Esophagus (tissue), 2 donors: ENCODE measurements around the gene CCDC170. TPM values are rescaled to one million over a fixed set of nuclear protein-coding genes. Genes with fewer than 3 reads are reported as not detected.

Experiments
- H3K27ac ChIP-seq, 2 donors: one replicate each; pipeline ENCODE4 v1.5.1; 2013; ENCODE audit warnings: low read depth in 2 of 2, mild to moderate bottlenecking in 2 of 2, inconsistent platforms in 1 of 2, low read length in 1 of 2, moderate library complexity in 1 of 2
- H3K27me3 ChIP-seq, 2 donors: one replicate each; pipeline ENCODE4 v1.6.1; 2013; ENCODE audit warnings: low read length in 2 of 2, control low read depth in 1 of 2, mild to moderate bottlenecking in 1 of 2; ENCODE audit not compliant: insufficient read depth in 2 of 2, control insufficient read depth in 1 of 2
- H3K36me3 ChIP-seq, 2 donors: one replicate each; pipeline ENCODE4 v1.6.1; 2013; ENCODE audit warnings: low read length in 1 of 2; ENCODE audit not compliant: control insufficient read depth in 2 of 2, insufficient read depth in 2 of 2
- H3K4me1 ChIP-seq, 2 donors: one replicate each; pipeline ENCODE4 v1.6.1; 2013; ENCODE audit warnings: low read length in 1 of 2; ENCODE audit not compliant: control insufficient read depth in 2 of 2, insufficient read depth in 2 of 2
- H3K4me3 ChIP-seq, 2 donors: one replicate each; pipeline ENCODE4 v1.5.1; 2013; ENCODE audit warnings: low read length in 2 of 2, mild to moderate bottlenecking in 2 of 2, low read depth in 1 of 2, moderate library complexity in 1 of 2
- H3K9me3 ChIP-seq, 2 donors: one replicate each; pipeline ENCODE4 v1.6.1; 2013; ENCODE audit warnings: mild to moderate bottlenecking in 2 of 2, low read depth in 1 of 2, low read length in 1 of 2, moderate library complexity in 1 of 2; ENCODE audit not compliant: control insufficient read depth in 2 of 2, insufficient read depth in 1 of 2
- WGBS, 2 donors: extraction: QIAGEN DNeasy Blood & Tissue Kit; methylation state at CpG; one replicate each; pipeline ENCODE4 v1.1.7; 2013; 5-methylcytosine and 5-hydroxymethylcytosine counted together
- polyA plus RNA-seq, 2 donors: library from polyadenylated mRNA; stranded (reverse); fragments of 200-250 nt; gene quantifications; one replicate each; pipeline ENCODE4 v1.2.3, GENCODE V29; 2013
- donor health status: healthy with polysubstance abuse.
- donor health status: Bipolar disorder and iron deficiency.

Gene CCDC170
- polyA plus RNA-seq, 2 donors = 0.02 to 0.04 TPM

- 91 to 93% methylated on average over 4 of the region's 4 CpGs for WGBS, 2 donors
- H3K27me3 ChIP-seq = no peaks in the 10 kb centered on the region
Measured at GRCh38 chr6:151461673-151462072, 32.1 kb upstream of the CCDC170 start.

DNA sequence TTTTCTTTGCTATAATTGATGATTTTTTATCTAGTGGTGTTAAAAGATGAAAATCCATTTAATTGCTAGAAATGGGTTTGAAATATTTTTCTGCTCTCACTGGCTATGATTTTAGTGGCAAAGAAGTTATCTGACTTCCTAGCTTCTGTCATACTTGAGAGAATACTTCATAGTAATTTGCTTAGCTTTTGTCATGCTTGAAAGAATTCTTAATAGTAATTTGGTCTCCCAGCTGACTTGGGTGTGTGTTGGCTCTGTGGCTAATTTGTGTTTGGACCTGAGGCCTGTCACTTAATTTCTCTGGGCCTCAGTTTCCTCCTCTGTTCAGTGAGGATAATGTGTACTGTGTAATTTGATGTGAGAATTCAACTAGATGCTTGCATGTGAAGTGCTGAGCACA is 29.1 kb upstream of the CCDC170 start:
- H3K27me3 ChIP-seq = no peaks in the 10 kb centered on the region
- H3K27ac ChIP-seq = no peak overlapping the region
- H3K9me3 ChIP-seq = peaks cover 0 to 2% of the 10 kb centered on the region in 2 donors
- no peak overlapping the region for H3K4me3 ChIP-seq
- peaks cover 4 to 6% of the 10 kb centered on the region in 2 donors for H3K36me3 ChIP-seq
- H3K4me1 ChIP-seq = no peaks in the 10 kb centered on the region

More at GRCh38 chr6:151461673-151462072, 32.1 kb upstream of the CCDC170 start:
- peaks cover 4 to 6% of the 10 kb centered on the region in 2 donors for H3K36me3 ChIP-seq
- H3K27ac ChIP-seq = no peak overlapping the region
- H3K4me1 ChIP-seq = no peaks in the 10 kb centered on the region
- H3K4me3 ChIP-seq = no peak overlapping the region
- no peaks in the 10 kb centered on the region for H3K9me3 ChIP-seq

- no peaks in the 10 kb centered on the region for H3K4me1 ChIP-seq
- H3K9me3 ChIP-seq = no peaks in the 10 kb centered on the region
- 30 to 40% methylated on average over 16 of the region's 16 CpGs for WGBS, 2 donors
- H3K27ac ChIP-seq = no peak overlapping the region
- no peak overlapping the region for H3K4me3 ChIP-seq
- H3K36me3 ChIP-seq = no peaks in the 10 kb centered on the region
- no peaks in the 10 kb centered on the region for H3K27me3 ChIP-seq
Measured at GRCh38 chr6:151475653-151476523, 17.9 kb upstream of the CCDC170 start.

DNA sequence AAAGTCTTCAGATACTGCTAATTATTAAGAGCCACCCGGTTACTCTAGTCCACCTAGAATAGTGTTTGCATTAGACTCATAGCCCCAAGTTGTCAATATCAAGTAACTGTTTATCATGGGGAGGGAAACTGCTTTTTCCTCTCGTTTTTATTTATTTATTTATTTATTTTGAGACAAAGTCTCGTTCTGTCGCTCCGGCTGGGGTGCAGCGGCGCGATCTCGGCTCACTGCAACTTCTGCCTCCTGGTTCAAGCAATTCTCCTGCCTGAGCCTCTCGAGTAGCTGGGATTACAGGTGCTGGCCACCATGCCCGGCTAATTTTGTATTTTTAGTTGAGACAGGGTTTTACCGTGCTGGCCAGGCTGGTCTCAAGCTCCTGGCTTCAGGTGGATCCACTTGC is 16.1 kb upstream of the CCDC170 start:
- Histone ChIP-seq H3K9me3 (no peaks in the 10 kb centered on the region), H3K27me3 (no peaks in the 10 kb centered on the region), H3K27ac (no peak overlapping the region), H3K4me3 (no peak overlapping the region), H3K36me3 (no peaks in the 10 kb centered on the region), H3K4me1 (no peaks in the 10 kb centered on the region)
- WGBS, 2 donors = 96% methylated on average over 12 of the region's 12 CpGs

DNA sequence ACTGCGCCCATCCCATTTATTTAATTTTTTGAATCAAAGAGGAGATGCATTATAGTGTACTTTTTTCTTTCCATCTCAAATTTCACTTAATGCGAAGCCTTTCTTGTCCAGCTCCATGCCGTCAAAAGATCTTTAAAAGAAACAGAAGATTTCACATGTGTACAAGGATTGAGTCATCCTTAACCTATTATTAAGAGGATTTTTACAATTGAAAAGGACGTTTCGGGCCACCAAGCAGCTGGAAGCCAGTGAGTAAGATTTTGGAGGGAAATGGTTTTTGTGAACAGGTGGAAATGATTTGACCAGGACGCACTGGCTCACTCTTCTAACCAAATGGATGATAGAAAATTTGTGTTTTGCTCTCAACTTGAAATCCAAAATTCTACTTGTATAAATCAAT is 15.1 kb upstream of the CCDC170 start:
- Histone ChIP-seq H3K4me3 (no peak overlapping the region), H3K4me1 (no peaks in the 10 kb centered on the region), H3K9me3 (no peaks in the 10 kb centered on the region), H3K27me3 (no peaks in the 10 kb centered on the region), H3K36me3 (no peaks in the 10 kb centered on the region), H3K27ac (no peak overlapping the region)
- WGBS, 2 donors = 83 to 88% methylated on average over 6 of the region's 6 CpGs

DNA sequence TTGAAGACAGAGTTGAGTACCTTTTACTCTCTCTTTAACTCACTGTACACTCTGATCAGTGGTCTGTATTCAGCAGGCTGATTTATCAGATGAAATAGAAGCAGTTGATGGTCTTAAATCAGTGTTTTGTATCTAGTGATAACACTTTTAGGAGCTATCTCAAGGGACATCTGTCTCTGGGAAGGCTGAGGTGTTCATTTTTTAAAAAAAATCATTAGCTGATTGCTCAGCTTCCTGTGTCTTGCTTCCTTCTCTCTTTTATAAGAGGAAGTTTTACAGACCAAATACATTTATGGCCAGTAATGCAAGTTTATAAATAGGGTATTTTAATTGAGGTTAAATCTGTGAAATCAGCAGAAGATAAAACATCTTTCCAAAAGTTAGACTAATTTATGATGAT is 12.0 kb upstream of the CCDC170 start:
- Histone ChIP-seq H3K4me3 (no peak overlapping the region), H3K27ac (no peak overlapping the region), H3K4me1 (no peaks in the 10 kb centered on the region), H3K27me3 (no peaks in the 10 kb centered on the region), H3K36me3 (no peaks in the 10 kb centered on the region), H3K9me3 (no peaks in the 10 kb centered on the region)

GRCh38 chr6:151482290-151482689 is 11.5 kb upstream of the CCDC170 start:
- 23 to 34% methylated on average over 5 of the region's 5 CpGs for WGBS, 2 donors

GRCh38 chr6:151483994-151484393 is 9.8 kb upstream of the CCDC170 start:
- no peaks in the 10 kb centered on the region for H3K27me3 ChIP-seq
- H3K9me3 ChIP-seq = no peaks in the 10 kb centered on the region
- no peak overlapping the region for H3K27ac ChIP-seq

More at GRCh38 chr6:151482290-151482689, 11.5 kb upstream of the CCDC170 start:
- no peak overlapping the region for H3K27ac ChIP-seq
- no peaks in the 10 kb centered on the region for H3K4me1 ChIP-seq
- no peaks in the 10 kb centered on the region for H3K27me3 ChIP-seq
- no peaks in the 10 kb centered on the region for H3K9me3 ChIP-seq
- no peaks in the 10 kb centered on the region for H3K36me3 ChIP-seq
- no peak overlapping the region for H3K4me3 ChIP-seq

GRCh38 chr6:151488226-151488625 is 5.6 kb upstream of the CCDC170 start:
- H3K27ac ChIP-seq = no peak overlapping the region
- H3K36me3 ChIP-seq = no peaks in the 10 kb centered on the region
- no peaks in the 10 kb centered on the region for H3K9me3 ChIP-seq
- 32 to 37% methylated on average over 2 of the region's 2 CpGs for WGBS, 2 donors
- H3K4me3 ChIP-seq = no peak overlapping the region
- H3K27me3 ChIP-seq = no peaks in the 10 kb centered on the region
- H3K4me1 ChIP-seq = no peaks in the 10 kb centered on the region

More at GRCh38 chr6:151483994-151484393, 9.8 kb upstream of the CCDC170 start:
- Histone ChIP-seq H3K4me3 (no peak overlapping the region), H3K4me1 (no peaks in the 10 kb centered on the region), H3K36me3 (no peaks in the 10 kb centered on the region)

- H3K9me3 ChIP-seq = no peaks in the 10 kb centered on the region
- H3K4me3 ChIP-seq = no peak overlapping the region
- H3K4me1 ChIP-seq = peaks cover 2 to 6% of the 10 kb centered on the region in 2 donors
- 76 to 79% methylated on average over 7 of the region's 7 CpGs for WGBS, 2 donors
- peaks cover 0 to 2% of the 10 kb centered on the region in 2 donors for H3K27me3 ChIP-seq
- no peaks in the 10 kb centered on the region for H3K36me3 ChIP-seq
- no peak overlapping the region for H3K27ac ChIP-seq
Measured at GRCh38 chr6:151490996-151491395, 2.8 kb upstream of the CCDC170 start.
